ENCODE results near the gene MS4A2.
"Not testable (repeated sequence)": the region's sequence is repeated elsewhere in the genome, so short reads cannot be mapped to it uniquely, and the experiment has no call there.

The MS4A2 gene

DNA sequence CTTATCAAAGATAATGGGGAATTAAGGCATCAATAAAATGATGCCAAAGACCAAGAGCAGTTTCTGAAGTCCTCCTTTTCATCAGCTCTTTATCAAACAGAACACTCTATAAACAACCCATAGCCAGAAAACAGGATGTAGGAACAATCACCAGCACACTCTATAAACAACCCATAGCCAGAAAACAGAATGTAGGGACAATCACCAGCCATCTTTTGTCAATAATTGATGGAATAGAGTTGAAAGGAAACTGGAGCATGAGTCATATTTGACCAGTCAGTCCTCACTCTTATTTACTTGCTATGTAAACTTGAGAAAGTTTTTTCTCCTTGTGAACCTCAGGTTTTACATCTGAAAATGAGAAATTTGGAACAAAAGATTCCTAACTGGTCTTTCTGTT lies 10.0 kb downstream of the MS4A2 start:
- H3K27ac ChIP-seq (ENCODE audit: insufficient read depth, low read depth, low read length, poor library complexity, severe bottlenecking): no peak overlapping the region
- no peaks in the 10 kb centered on the region for H3K4me1 ChIP-seq (ENCODE audit: control insufficient read depth, insufficient read depth, low read length)
- no peak overlapping the region for H3K4me3 ChIP-seq (ENCODE audit: insufficient read depth, low read depth, low read length)
- no peaks in the 10 kb centered on the region for H3K9me3 ChIP-seq (ENCODE audit: control insufficient read depth, low read length)
- H3K27me3 ChIP-seq (ENCODE audit: control insufficient read depth, insufficient read depth, low read length, poor library complexity, severe bottlenecking): no peaks in the 10 kb centered on the region
- no peaks in the 10 kb centered on the region for H3K36me3 ChIP-seq (ENCODE audit: control insufficient read depth, insufficient read depth, low read length)

DNA sequence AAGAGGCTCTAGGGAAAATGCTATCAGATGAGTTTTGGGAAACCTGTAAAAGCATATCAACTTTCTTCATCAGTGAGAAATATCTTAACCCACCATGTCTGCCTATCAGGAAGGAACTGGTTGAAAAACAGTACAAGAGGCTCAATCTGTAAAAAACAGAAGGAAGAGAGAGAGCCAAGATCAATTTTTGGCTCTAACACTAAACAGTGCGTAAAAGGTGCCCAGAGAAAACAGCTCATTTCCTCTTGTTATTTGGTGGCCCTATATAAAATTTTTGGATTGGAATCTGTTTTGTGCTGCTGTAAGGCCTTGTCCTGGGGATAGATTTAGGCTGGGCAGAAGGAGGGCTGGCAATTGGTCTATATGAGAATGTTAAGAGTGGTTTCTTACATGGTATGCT lies 12.1 kb downstream of the MS4A2 start:
- no peak overlapping the region for H3K27ac ChIP-seq (ENCODE audit: insufficient read depth, low read depth, low read length, poor library complexity, severe bottlenecking)
- H3K4me3 ChIP-seq (ENCODE audit: insufficient read depth, low read depth, low read length): no peak overlapping the region
- WGBS, 2 experiments: 98% methylated on average over 1 of the region's 1 CpG
- no peaks in the 10 kb centered on the region for H3K36me3 ChIP-seq (ENCODE audit: control insufficient read depth, insufficient read depth, low read length)
- H3K9me3 ChIP-seq (ENCODE audit: control insufficient read depth, low read length): no peaks in the 10 kb centered on the region
- no peaks in the 10 kb centered on the region for H3K27me3 ChIP-seq (ENCODE audit: control insufficient read depth, insufficient read depth, low read length, poor library complexity, severe bottlenecking)
- H3K4me1 ChIP-seq (ENCODE audit: control insufficient read depth, insufficient read depth, low read length): no peaks in the 10 kb centered on the region

DNA sequence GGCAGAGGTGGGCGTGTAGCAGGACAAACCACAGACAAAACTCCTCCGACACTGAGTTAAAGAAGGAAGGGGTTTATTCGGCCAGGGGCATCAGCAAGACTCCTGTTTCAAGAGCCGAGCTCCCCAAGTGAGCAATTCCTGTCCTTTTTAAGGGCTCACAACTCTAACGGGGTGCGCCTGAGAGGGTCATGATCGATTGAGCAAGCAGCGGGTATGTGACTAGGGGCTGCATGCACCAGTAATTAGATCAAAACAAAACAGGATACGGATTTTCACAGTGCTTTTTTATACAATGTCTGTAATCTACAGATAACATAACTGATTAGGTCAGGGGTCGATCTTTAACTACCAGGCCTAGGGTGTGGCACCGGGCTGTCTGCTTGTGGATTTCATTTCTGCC lies 12.9 kb downstream of the MS4A2 start:
- not testable (repeated sequence) for H3K27me3 ChIP-seq (ENCODE audit: control insufficient read depth, insufficient read depth, low read length, poor library complexity, severe bottlenecking); H3K4me3 ChIP-seq (ENCODE audit: insufficient read depth, low read depth, low read length); H3K27ac ChIP-seq (ENCODE audit: insufficient read depth, low read depth, low read length, poor library complexity, severe bottlenecking); H3K4me1 ChIP-seq (ENCODE audit: control insufficient read depth, insufficient read depth, low read length); H3K36me3 ChIP-seq (ENCODE audit: control insufficient read depth, insufficient read depth, low read length); H3K9me3 ChIP-seq (ENCODE audit: control insufficient read depth, low read length)
- whole genome bisulfite sequencing, 2 experiments: 93 to 95% methylated on average over 10 to 11 of the region's 11 CpGs

DNA sequence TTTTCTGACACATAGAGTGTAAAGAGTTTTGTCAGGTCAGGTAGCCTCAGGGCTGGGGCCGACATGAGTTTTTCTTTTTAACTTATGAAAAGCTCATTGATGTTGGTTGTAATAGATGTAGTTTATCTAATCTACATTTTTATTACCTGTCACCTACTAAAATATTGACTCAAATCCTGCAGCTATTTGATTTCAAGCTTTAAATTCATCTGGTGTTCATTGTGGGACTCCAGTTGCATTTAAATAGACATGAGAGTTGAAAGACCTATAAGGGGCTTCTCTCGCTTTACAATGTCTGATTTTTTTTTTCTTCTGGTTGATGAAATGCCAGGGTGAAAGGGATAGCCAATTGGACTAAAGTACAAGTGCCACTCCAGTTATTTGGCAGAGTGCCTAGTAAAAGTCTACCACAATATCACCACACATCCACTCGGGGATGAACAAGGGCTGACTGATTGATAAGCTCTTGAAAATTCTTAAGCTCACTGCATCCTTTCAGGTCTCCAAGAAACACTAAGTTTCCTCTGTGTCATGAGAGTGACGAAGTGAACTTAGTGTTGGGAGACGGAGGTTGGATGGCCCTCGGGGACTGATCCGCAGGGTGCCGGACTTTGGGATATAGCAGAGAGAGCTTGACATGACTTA lies 16.1 kb downstream of the MS4A2 start:
- not testable (repeated sequence) for H3K9me3 ChIP-seq (ENCODE audit: control insufficient read depth, low read length); H3K36me3 ChIP-seq (ENCODE audit: control insufficient read depth, insufficient read depth, low read length); H3K27ac ChIP-seq (ENCODE audit: insufficient read depth, low read depth, low read length, poor library complexity, severe bottlenecking); H3K4me1 ChIP-seq (ENCODE audit: control insufficient read depth, insufficient read depth, low read length); H3K27me3 ChIP-seq (ENCODE audit: control insufficient read depth, insufficient read depth, low read length, poor library complexity, severe bottlenecking); H3K4me3 ChIP-seq (ENCODE audit: insufficient read depth, low read depth, low read length)
- WGBS, 2 experiments: 91 to 94% methylated on average over 7 to 8 of the region's 8 CpGs

DNA sequence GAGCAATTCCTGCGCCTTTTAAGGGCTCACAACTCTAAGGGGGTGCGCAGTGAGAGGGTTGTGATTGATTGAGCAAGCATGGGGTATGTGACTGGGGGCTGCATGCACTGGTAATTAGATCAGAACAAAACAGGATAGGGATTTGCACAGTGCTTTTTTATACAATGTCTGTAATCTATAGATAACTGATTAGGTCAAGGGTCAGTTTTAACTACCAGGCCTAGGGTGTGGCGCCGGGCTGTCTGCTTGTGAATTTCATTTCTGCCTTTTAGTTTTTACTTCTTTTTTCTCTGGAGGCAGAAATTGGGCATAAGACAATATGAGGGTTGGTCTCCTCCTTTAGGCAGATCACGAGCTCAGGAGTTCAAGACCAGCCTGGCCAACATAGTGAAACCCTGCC lies 20.2 kb downstream of the MS4A2 start:
- not testable (repeated sequence) for H3K4me3 ChIP-seq (ENCODE audit: insufficient read depth, low read depth, low read length); H3K36me3 ChIP-seq (ENCODE audit: control insufficient read depth, insufficient read depth, low read length); H3K4me1 ChIP-seq (ENCODE audit: control insufficient read depth, insufficient read depth, low read length); H3K27ac ChIP-seq (ENCODE audit: insufficient read depth, low read depth, low read length, poor library complexity, severe bottlenecking); H3K27me3 ChIP-seq (ENCODE audit: control insufficient read depth, insufficient read depth, low read length, poor library complexity, severe bottlenecking); H3K9me3 ChIP-seq (ENCODE audit: control insufficient read depth, low read length)
- WGBS, 2 experiments: 94% methylated on average over 5 of the region's 5 CpGs

DNA sequence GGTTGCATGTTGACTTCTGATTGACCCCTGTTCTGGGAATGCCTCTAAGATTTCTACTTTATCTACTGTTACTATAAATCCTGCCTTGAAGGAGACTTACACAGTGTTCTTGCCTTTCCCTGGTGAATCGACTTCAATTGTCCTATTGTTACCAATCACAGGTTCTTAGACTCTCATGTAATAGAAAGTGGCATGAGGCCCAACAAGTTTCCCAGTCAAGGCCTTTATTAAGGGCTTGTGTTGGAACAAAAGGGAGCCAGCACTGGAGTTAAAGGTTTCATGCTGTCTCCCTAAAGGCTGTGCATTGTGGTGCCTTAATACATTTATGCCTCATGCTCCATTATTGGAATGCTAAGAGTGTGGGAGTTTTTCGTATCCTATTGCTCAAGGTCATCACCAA lies 23.3 kb downstream of the MS4A2 start:
- no peaks in the 10 kb centered on the region for H3K27me3 ChIP-seq (ENCODE audit: control insufficient read depth, insufficient read depth, low read length, poor library complexity, severe bottlenecking)
- 79 to 81% methylated on average over 2 of the region's 2 CpGs for WGBS, 2 experiments
- no peak overlapping the region for H3K4me3 ChIP-seq (ENCODE audit: insufficient read depth, low read depth, low read length)
- no peaks in the 10 kb centered on the region for H3K36me3 ChIP-seq (ENCODE audit: control insufficient read depth, insufficient read depth, low read length)
- H3K4me1 ChIP-seq (ENCODE audit: control insufficient read depth, insufficient read depth, low read length): no peaks in the 10 kb centered on the region
- no peaks in the 10 kb centered on the region for H3K9me3 ChIP-seq (ENCODE audit: control insufficient read depth, low read length)
- H3K27ac ChIP-seq (ENCODE audit: insufficient read depth, low read depth, low read length, poor library complexity, severe bottlenecking): no peak overlapping the region

DNA sequence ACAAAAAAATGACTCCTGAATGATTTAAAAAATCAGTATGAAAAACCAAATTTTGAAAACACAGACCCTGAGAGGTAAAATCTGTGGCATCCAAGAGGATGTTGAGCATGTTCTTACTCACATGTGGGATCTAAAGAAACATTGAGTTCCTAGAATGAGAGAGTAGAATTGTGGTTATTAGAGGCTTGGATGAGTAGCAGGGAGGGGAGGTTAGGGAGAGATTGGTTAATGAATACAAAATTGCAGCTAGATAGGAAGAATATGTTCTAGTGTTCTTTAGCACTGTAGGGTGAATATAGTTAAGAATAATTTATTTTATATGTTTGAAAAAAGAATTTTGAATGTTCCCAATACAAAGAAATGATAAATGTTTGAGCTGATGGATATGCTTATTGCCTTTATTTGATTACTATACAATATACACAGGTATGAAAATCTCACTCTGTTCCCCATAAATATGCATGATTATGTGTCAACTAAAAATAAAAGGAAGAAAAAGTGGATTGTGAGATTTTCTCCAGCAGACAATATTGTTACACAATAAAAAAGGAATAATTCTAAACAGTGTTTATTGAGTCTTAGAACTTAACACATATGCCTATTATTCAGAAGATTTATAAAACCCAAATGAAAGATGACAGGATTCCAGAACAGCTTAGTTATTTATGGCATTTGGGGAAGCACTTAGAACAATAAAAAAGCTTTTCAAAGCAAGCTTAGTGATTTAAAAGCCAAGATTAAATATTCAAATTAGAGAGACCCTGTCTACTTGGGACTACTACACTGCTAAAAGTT lies 28.7 kb downstream of the MS4A2 start:
- no peaks in the 10 kb centered on the region for H3K9me3 ChIP-seq (ENCODE audit: control insufficient read depth, low read length)
- H3K27me3 ChIP-seq (ENCODE audit: control insufficient read depth, insufficient read depth, low read length, poor library complexity, severe bottlenecking): no peaks in the 10 kb centered on the region
- no peak overlapping the region for H3K27ac ChIP-seq (ENCODE audit: insufficient read depth, low read depth, low read length, poor library complexity, severe bottlenecking)
- H3K4me3 ChIP-seq (ENCODE audit: insufficient read depth, low read depth, low read length): no peak overlapping the region
- no peaks in the 10 kb centered on the region for H3K36me3 ChIP-seq (ENCODE audit: control insufficient read depth, insufficient read depth, low read length)
- peaks cover 7% of the 10 kb centered on the region for H3K4me1 ChIP-seq (ENCODE audit: control insufficient read depth, insufficient read depth, low read length)

DNA sequence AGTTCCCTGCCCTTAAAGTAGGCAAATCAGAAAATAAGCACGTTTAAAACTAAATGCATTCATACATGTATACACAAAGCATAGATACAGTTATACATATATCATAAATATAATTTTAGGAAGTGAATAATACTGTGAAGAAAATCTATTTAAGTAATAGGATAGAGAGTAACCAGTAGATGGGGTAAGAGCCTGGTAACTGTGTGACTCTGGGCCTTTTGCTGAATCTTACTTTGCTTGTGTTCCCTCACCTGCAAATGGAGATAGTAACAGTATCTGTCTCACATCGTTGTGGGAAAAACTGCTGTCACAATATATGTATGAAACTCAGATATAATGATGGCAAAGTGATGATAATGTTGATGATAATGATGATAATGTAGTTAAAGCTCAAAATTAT lies 29.9 kb downstream of the MS4A2 start:
- no peaks in the 10 kb centered on the region for H3K27me3 ChIP-seq (ENCODE audit: control insufficient read depth, insufficient read depth, low read length, poor library complexity, severe bottlenecking)
- H3K4me3 ChIP-seq (ENCODE audit: insufficient read depth, low read depth, low read length): no peak overlapping the region
- peaks cover 7% of the 10 kb centered on the region for H3K4me1 ChIP-seq (ENCODE audit: control insufficient read depth, insufficient read depth, low read length)
- no peaks in the 10 kb centered on the region for H3K36me3 ChIP-seq (ENCODE audit: control insufficient read depth, insufficient read depth, low read length)
- no peak overlapping the region for H3K27ac ChIP-seq (ENCODE audit: insufficient read depth, low read depth, low read length, poor library complexity, severe bottlenecking)
- 63 to 65% methylated on average over 2 of the region's 2 CpGs for WGBS, 2 experiments
- no peaks in the 10 kb centered on the region for H3K9me3 ChIP-seq (ENCODE audit: control insufficient read depth, low read length)

DNA sequence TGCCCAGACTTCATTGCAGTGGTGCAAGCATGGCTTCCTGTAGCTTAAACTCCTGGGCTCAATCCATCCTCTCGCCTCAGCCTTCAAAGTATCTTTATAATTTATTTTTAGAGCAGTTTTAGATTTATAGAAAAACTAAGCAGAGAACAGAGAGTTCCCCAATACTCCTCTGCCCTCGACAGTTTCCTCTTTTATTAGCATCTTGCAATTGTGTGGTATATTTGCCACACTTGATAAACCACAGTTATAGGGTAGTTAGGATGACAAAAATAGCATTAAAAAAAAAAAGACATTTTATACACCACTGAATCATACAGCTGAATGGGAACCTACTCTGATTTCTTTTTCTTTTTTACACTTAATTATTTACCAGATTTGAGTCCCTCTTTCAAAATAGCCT lies 31.2 kb downstream of the MS4A2 start:
- Histone ChIP-seq H3K27me3 (ENCODE audit: control insufficient read depth, insufficient read depth, low read length, poor library complexity, severe bottlenecking) (no peaks in the 10 kb centered on the region), H3K36me3 (ENCODE audit: control insufficient read depth, insufficient read depth, low read length) (no peaks in the 10 kb centered on the region), H3K4me1 (ENCODE audit: control insufficient read depth, insufficient read depth, low read length) (peaks cover 7% of the 10 kb centered on the region), H3K9me3 (ENCODE audit: control insufficient read depth, low read length) (no peaks in the 10 kb centered on the region), H3K27ac (ENCODE audit: insufficient read depth, low read depth, low read length, poor library complexity, severe bottlenecking) (no peak overlapping the region), H3K4me3 (ENCODE audit: insufficient read depth, low read depth, low read length) (no peak overlapping the region)
- WGBS, 2 experiments: 83% methylated on average over 1 to 2 of the region's 2 CpGs

DNA sequence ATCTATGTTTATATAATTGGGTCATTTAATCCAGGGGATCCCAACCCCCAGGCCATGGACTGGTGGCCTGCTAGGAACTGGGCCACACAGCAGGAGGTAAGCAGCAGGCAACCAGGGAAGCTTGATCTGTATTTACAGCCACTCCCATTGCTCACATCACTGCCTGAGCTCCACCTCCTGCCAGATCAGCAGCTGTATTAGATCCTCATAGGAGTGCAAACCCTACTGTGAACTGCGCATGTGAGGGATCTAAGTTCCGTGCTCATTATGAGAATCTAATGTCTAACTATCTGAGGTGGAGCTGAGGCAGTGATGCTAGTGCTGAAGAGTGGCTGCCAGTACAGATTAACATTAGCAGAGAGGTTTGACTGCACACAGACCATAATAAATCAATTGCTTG lies 32.8 kb downstream of the MS4A2 start:
- H3K27ac ChIP-seq (ENCODE audit: insufficient read depth, low read depth, low read length, poor library complexity, severe bottlenecking): no peak overlapping the region
- peaks cover 7% of the 10 kb centered on the region for H3K4me1 ChIP-seq (ENCODE audit: control insufficient read depth, insufficient read depth, low read length)
- H3K4me3 ChIP-seq (ENCODE audit: insufficient read depth, low read depth, low read length): no peak overlapping the region
- no peaks in the 10 kb centered on the region for H3K9me3 ChIP-seq (ENCODE audit: control insufficient read depth, low read length)
- no peaks in the 10 kb centered on the region for H3K36me3 ChIP-seq (ENCODE audit: control insufficient read depth, insufficient read depth, low read length)
- no peaks in the 10 kb centered on the region for H3K27me3 ChIP-seq (ENCODE audit: control insufficient read depth, insufficient read depth, low read length, poor library complexity, severe bottlenecking)
- WGBS, 2 experiments: 71 to 87% methylated on average over 2 of the region's 2 CpGs
